Measurements from ENCODE around the gene HLA-DOA. TPM values are rescaled to one million over a fixed set of nuclear protein-coding genes. Genes with fewer than 3 reads are reported as not detected.

The HLA-DOA gene
- total and polyA plus RNA-seq, 10 of the 15 experiments (the other 5 are each of a cell fraction or from before 2014, with no cell fraction given): 8.8 to 108 (median 58.3) TPM

GRCh38 chr6:33014841-33015634, 5.6 kb upstream of the HLA-DOA start:
- no peak overlapping the region for H3K4me3 ChIP-seq
- peak; percentile 81 for ATAC-seq
- in situ Hi-C loops (cut with MboI) (loop anchor here (5.0 kb wide), 1 partner anchor 67 kb away; no protein-coding TSS in a partner anchor), intact Hi-C loops (cut with micrococcal nuclease; ENCODE audit: unreplicated experiment) (loop anchor here (1.0 to 2.0 kb wide), 4 partner anchors 34 to 78 kb away; partner anchors contain the start of gene HLA-DPB1)
- BruUV-seq (replicated peaks): no TSS peak
- peak overlapping the region; percentile 83 for H2AFZ ChIP-seq (ENCODE audit: control insufficient read depth, low read depth, low read length)
- H3K27ac ChIP-seq (ENCODE audit: control insufficient read depth, insufficient read depth): no peak overlapping the region
- H3K4me2 ChIP-seq (ENCODE audit: control insufficient read depth, insufficient read depth): peak overlapping the region; percentile 59
- no peaks in the 10 kb centered on the region for H3K27me3 ChIP-seq (replicated peaks in 1 of 2; ENCODE audit: control insufficient read depth in 2 of 2, insufficient read depth in 2 of 2, low read length in 1 of 2)
- ChIA-PET RAD21 (ENCODE audit: unreplicated experiment) (interaction anchor here (0.6 to 9.7 kb wide), 29 partner anchors 8 to 233 kb away, joined by 3 to 139 read pairs (median 5); partner anchors contain the start of genes HLA-DMA, HLA-DPA1, HLA-DPB1 and RING1), POLR2A (interaction anchor here (0.8 to 14.8 kb wide), 12 partner anchors 12 to 158 kb away, joined by 3 to 240 read pairs (median 4); partner anchors contain the start of genes HLA-DPA1 and HLA-DPB1), CTCF (interaction anchor here (0.6 to 12.3 kb wide), 38 partner anchors 14 to 233 kb away, joined by 3 to 281 read pairs (median 6); partner anchors contain the start of genes HLA-DMA, HLA-DPA1, HLA-DPB1 and TAP2), SMC1A (ENCODE audit: uncharacterized antibody, unreplicated experiment) (interaction anchor here (0.6 to 12.9 kb wide), 36 partner anchors 11 to 233 kb away, joined by 3 to 177 read pairs (median 5); partner anchors contain the start of genes HLA-DPA1 and HLA-DPB1)
- H3K79me2 ChIP-seq (ENCODE audit: control insufficient read depth, insufficient read depth, low read length): no peaks in the 10 kb centered on the region
- H3K4me1 ChIP-seq (ENCODE audit: control insufficient read depth, insufficient read depth, low read length): peaks cover 20% of the 10 kb centered on the region
- WGBS (ENCODE audit: insufficient coverage, insufficient replicate concordance, low lambda C conversion rate, missing lambda C conversion rate): 24% methylated on average over 6 of the region's 6 CpGs
- peak; percentile 75 for DNase-seq (ENCODE audit: low read depth, low spot score)
- H3K9me3 ChIP-seq (replicated peaks; ENCODE audit: control insufficient read depth, insufficient read depth, low read length): no peaks in the 10 kb centered on the region
- no peaks in the 10 kb centered on the region for H3K36me3 ChIP-seq (ENCODE audit: control insufficient read depth in 2 of 2, insufficient read depth in 2 of 2, low read length in 1 of 2)
- no peaks in the 10 kb centered on the region for H4K20me1 ChIP-seq (ENCODE audit: control insufficient read depth, insufficient read depth)
- no peak overlapping the region for H3K9ac ChIP-seq (ENCODE audit: control insufficient read depth, insufficient read depth, low read length)
- FAIRE-seq: peak; percentile 95
- TF ChIP-seq RAD51 (IDR thresholded peaks at IDR 0.05) (no peak), BRCA1 (IDR thresholded peaks at IDR 0.05; ENCODE audit: low read depth, low read length) (no peak), ASH2L (IDR thresholded peaks at IDR 0.05; ENCODE audit: borderline replicate concordance, low read depth) (no peak), ETV6 (conservative IDR thresholded peaks at IDR 0.05 in 1 of 2, IDR thresholded peaks at IDR 0.05 in 1 of 2; ENCODE audit: borderline replicate concordance in 1 of 2, low read depth in 1 of 2) (no peak), CREM (IDR thresholded peaks at IDR 0.05; ENCODE audit: low read depth) (no peak), NFIC (IDR thresholded peaks at IDR 0.05; ENCODE audit: low read depth, low read length) (no peak), NFYB (IDR thresholded peaks at IDR 0.05; ENCODE audit: insufficient read depth, low read depth, low read length) (no peak), TARDBP (IDR thresholded peaks at IDR 0.05; ENCODE audit: borderline replicate concordance) (no peak), SREBF1 (IDR thresholded peaks at IDR 0.05; ENCODE audit: low read length) (no peak), MXI1 (IDR thresholded peaks at IDR 0.05; ENCODE audit: low read depth, low read length) (peak; percentile 53; the same call in 1 of the 2 replicates), RCOR1 (conservative IDR thresholded peaks at IDR 0.05; ENCODE audit: low read depth, low read length) (no peak), FOXM1 (IDR thresholded peaks at IDR 0.05; ENCODE audit: low read depth, low read length) (peak; percentile 51; the same call in 1 of the 2 replicates), MYC (IDR thresholded peaks at IDR 0.05; ENCODE audit: insufficient read depth, insufficient read length, insufficient replicate concordance, low read length, severe bottlenecking) (no peak), JUNB (IDR thresholded peaks at IDR 0.05) (no peak), STAT1 (conservative IDR thresholded peaks at IDR 0.05) (no peak), DPF2 (IDR thresholded peaks at IDR 0.05) (0 out of 2 replicates have a peak, but pooled peaks have one; percentile 10), HDGF (IDR thresholded peaks at IDR 0.05) (0 out of 2 replicates have a peak, but pooled peaks have one; percentile 37), CREB1 (IDR thresholded peaks at IDR 0.05; ENCODE audit: low read depth) (no peak), FOS (IDR thresholded peaks at IDR 0.05; ENCODE audit: borderline replicate concordance, extremely low read depth, insufficient read length) (no peak)
- TF ChIP-seq, protein P1, sequence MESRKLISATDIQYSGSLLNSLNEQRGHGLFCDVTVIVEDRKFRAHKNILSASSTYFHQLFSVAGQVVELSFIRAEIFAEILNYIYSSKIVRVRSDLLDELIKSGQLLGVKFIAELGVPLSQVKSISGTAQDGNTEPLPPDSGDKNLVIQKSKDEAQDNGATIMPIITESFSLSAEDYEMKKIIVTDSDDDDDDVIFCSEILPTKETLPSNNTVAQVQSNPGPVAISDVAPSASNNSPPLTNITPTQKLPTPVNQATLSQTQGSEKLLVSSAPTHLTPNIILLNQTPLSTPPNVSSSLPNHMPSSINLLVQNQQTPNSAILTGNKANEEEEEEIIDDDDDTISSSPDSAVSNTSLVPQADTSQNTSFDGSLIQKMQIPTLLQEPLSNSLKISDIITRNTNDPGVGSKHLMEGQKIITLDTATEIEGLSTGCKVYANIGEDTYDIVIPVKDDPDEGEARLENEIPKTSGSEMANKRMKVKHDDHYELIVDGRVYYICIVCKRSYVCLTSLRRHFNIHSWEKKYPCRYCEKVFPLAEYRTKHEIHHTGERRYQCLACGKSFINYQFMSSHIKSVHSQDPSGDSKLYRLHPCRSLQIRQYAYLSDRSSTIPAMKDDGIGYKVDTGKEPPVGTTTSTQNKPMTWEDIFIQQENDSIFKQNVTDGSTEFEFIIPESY (IDR thresholded peaks at IDR 0.05): no peak
